ENCODE measurements around the gene CCDC127. TPM values are rescaled to one million over a fixed set of nuclear protein-coding genes. Genes with fewer than 3 reads are reported as not detected.

The CCDC127 gene
- total and polyA plus RNA-seq, 2 of the 13 experiments (the other 11 are each of a cell fraction or from before 2014, with no cell fraction given) = 2.9 to 4.3 TPM

DNA sequence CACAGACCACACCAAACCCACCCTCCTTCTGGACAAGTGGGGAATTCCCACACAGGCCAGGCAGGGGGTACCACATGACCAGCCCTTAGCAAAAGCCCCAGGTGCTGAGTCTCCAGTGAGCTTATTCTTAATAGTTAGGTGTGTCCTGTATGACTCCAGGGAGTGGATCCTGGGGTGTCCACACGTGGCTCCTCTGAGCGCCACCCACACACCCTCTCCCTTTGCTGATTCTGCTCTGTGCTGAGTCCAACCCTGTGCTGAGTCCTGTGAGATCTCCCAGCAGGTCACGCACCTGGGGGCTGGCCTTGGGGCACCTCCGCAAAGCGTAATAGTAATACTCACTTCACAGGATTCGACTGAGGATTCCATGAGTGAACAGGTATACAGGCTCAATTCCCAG, 14.0 kb downstream of the CCDC127 start (continued):
- TF ChIP-seq, protein P1, sequence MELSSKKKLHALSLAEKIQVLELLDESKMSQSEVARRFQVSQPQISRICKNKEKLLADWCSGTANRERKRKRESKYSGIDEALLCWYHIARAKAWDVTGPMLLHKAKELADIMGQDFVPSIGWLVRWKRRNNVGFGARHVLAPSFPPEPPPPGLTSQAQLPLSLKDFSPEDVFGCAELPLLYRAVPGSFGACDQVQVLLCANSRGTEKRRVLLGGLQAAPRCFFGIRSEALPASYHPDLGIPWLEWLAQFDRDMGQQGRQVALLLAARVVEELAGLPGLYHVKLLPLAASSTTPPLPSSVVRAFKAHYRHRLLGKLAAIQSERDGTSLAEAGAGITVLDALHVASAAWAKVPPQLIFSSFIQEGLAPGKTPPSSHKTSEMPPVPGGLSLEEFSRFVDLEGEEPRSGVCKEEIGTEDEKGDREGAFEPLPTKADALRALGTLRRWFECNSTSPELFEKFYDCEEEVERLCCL (CRISPR knock-in tag; IDR thresholded peaks at IDR 0.05; ENCODE audit: borderline replicate concordance) = no peak
- TF ChIP-seq SP5 (CRISPR knock-in tag; IDR thresholded peaks at IDR 0.05; ENCODE audit: borderline replicate concordance, low read depth) = no peak
- TF ChIP-seq HNRNPUL1 (IDR thresholded peaks at IDR 0.05; ENCODE audit: low read depth, low read length) = no peak

DNA sequence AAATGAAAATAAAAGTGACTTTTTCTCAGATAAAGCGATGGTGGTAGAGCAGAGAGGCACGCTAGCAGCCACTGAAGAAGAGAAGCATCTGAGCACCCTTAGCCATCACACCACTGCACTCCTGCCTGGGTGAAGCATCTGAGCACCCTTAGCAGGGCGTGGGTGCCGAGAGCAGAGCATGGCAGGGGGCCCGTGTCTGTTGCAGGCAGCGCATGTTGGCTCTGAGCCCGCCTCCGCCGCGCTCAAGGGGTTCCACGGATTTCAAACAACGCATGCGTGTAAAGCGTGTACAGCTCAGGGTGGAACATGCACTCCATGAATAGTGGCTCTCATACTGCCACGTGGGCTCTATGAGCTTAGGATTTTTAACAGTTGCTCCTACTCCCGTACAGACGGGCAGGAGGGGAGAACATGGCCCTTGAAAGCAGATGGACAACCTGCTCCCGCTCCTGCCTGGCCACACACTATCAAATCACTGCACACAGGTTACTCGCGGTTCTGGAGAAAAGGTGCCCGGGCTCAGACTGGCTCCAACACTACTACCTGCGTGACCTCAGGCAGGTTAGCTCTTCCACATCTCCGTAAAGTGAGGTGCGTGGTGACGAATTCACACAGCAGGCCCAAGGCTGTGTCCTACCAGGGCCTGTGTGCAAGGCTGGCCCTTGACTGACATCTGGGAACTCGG, 14.6 kb downstream of the CCDC127 start:
- in situ Hi-C loops (cut with HindIII; ENCODE audit: extremely low pct_ligation_motif_present, low pct_unique_long_range_greater_than_20kb) = no loop called here
- POLR2A ChIA-PET = interaction anchor here (1.9 kb wide), 1 partner anchor 14 kb away, joined by 4 read pairs; the partner anchor contains the start of genes CCDC127 and SDHA

DNA sequence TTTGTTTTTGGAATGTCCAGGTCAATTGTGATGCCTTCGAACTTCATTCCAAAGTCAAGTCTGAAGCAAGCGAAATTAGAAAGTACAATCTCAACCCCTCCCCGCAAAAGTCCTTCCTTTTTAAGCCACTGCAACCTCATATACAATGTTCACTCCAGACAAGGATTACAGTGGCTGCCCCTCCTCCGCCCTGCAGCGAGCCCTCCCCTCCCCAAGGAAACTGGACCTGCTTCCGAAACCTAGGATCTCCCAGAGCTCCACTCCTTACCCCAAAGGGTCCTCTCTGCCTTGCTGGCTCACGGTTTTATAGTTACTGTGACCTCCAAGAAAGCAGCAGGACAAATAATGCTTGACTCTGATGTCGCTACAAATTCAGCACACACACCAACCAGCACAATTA, 16.3 kb downstream of the CCDC127 start:
- in situ Hi-C loops (cut with HindIII; ENCODE audit: extremely low pct_ligation_motif_present, low pct_unique_long_range_greater_than_20kb) (no loop called here), intact Hi-C loops (cut with micrococcal nuclease; ENCODE audit: unreplicated experiment) (no loop called here)
- no peaks in the 10 kb centered on the region for H3K9me3 ChIP-seq (ENCODE audit: low read length)
- H3K79me2 ChIP-seq (ENCODE audit: insufficient read depth, low read length) = no peaks in the 10 kb centered on the region
- no peak for FAIRE-seq
- CTCF ChIA-PET (ENCODE audit: low intra/inter-chr PET ratio, low total read pairs) = no interaction called here
- TF ChIP-seq, protein P2, sequence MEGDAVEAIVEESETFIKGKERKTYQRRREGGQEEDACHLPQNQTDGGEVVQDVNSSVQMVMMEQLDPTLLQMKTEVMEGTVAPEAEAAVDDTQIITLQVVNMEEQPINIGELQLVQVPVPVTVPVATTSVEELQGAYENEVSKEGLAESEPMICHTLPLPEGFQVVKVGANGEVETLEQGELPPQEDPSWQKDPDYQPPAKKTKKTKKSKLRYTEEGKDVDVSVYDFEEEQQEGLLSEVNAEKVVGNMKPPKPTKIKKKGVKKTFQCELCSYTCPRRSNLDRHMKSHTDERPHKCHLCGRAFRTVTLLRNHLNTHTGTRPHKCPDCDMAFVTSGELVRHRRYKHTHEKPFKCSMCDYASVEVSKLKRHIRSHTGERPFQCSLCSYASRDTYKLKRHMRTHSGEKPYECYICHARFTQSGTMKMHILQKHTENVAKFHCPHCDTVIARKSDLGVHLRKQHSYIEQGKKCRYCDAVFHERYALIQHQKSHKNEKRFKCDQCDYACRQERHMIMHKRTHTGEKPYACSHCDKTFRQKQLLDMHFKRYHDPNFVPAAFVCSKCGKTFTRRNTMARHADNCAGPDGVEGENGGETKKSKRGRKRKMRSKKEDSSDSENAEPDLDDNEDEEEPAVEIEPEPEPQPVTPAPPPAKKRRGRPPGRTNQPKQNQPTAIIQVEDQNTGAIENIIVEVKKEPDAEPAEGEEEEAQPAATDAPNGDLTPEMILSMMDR (CRISPR knock-in tag; IDR thresholded peaks at IDR 0.05) = no peak
- TF ChIP-seq NFKB2 (CRISPR knock-in tag; IDR thresholded peaks at IDR 0.05; ENCODE audit: borderline replicate concordance) = no peak
- TF ChIP-seq ZNF12 (CRISPR knock-in tag; IDR thresholded peaks at IDR 0.05) = no peak
- DNase-seq (ENCODE audit: low spot score) = no peak
- WGBS (ENCODE audit: low lambda C conversion rate) = 90% methylated on average over 8 of the region's 8 CpGs
- no peak for ATAC-seq
- H3K9ac ChIP-seq (ENCODE audit: insufficient read depth, low read depth, low read length) = no peak overlapping the region
- no peak overlapping the region for H3K4me2 ChIP-seq (ENCODE audit: low read depth, low read length)
- no peaks in the 10 kb centered on the region for H3K27me3 ChIP-seq (ENCODE audit: control insufficient read depth in 1 of 2, insufficient read depth in 2 of 2, low read length in 2 of 2)
- H3K4me1 ChIP-seq (ENCODE audit: insufficient read depth, low read length) = no peaks in the 10 kb centered on the region
- no TSS peak for BruUV-seq (replicated peaks)
- no peak overlapping the region for H2AFZ ChIP-seq (ENCODE audit: low read length)
- H3K36me3 ChIP-seq (replicated peaks in 1 of 2; ENCODE audit: control insufficient read depth in 1 of 2, insufficient read depth in 2 of 2, low read length in 2 of 2) = peaks cover 17 to 29% of the 10 kb centered on the region in 2 experiments; a peak in 4 of 5 replicates
- H4K20me1 ChIP-seq (ENCODE audit: insufficient read depth, low read length) = peaks cover 3% of the 10 kb centered on the region; the same call in 1 of the 2 replicates
- no peak overlapping the region for H3K4me3 ChIP-seq (replicated peaks in 1 of 3; ENCODE audit: insufficient read depth in 1 of 3, low read depth in 2 of 3, low read length in 3 of 3)
- H3K27ac ChIP-seq (ENCODE audit: extremely low read length, insufficient read depth, low read length) = no peak overlapping the region
- POLR2A ChIA-PET = no interaction called here

More for the DNA sequence above, 14.6 kb downstream of the CCDC127 start:
- no peaks in the 10 kb centered on the region for H3K9me3 ChIP-seq (ENCODE audit: low read length)
- no peak for DNase-seq (ENCODE audit: low spot score)
- H2AFZ ChIP-seq (ENCODE audit: low read length) = no peak overlapping the region
- no TSS peak for BruUV-seq (replicated peaks)
- CTCF ChIA-PET (ENCODE audit: low intra/inter-chr PET ratio, low total read pairs) = no interaction called here
- no peaks in the 10 kb centered on the region for H3K27me3 ChIP-seq (ENCODE audit: control insufficient read depth in 1 of 2, insufficient read depth in 2 of 2, low read length in 2 of 2)
- no peak for ATAC-seq
- no peak overlapping the region for H3K9ac ChIP-seq (ENCODE audit: insufficient read depth, low read depth, low read length)
- FAIRE-seq = no peak
- WGBS (ENCODE audit: low lambda C conversion rate) = 94% methylated on average over 18 of the region's 26 CpGs
- H3K79me2 ChIP-seq (ENCODE audit: insufficient read depth, low read length) = peaks cover 12% of the 10 kb centered on the region
- H3K4me3 ChIP-seq (replicated peaks in 1 of 3; ENCODE audit: insufficient read depth in 1 of 3, low read depth in 2 of 3, low read length in 3 of 3) = no peak overlapping the region
- peaks cover 6% of the 10 kb centered on the region; the same call in 1 of the 2 replicates for H4K20me1 ChIP-seq (ENCODE audit: insufficient read depth, low read length)
- no peak overlapping the region for H3K4me2 ChIP-seq (ENCODE audit: low read depth, low read length)
- TF ChIP-seq ZNF558 (CRISPR knock-in tag; IDR thresholded peaks at IDR 0.05; ENCODE audit: borderline replicate concordance) = no peak
- H3K36me3 ChIP-seq (replicated peaks in 1 of 2; ENCODE audit: control insufficient read depth in 1 of 2, insufficient read depth in 2 of 2, low read length in 2 of 2) = peaks cover 16 to 40% of the 10 kb centered on the region in 2 experiments; a peak in 4 of 5 replicates
- no peaks in the 10 kb centered on the region for H3K4me1 ChIP-seq (ENCODE audit: insufficient read depth, low read length)
- H3K27ac ChIP-seq (ENCODE audit: extremely low read length, insufficient read depth, low read length) = no peak overlapping the region
- intact Hi-C loops (cut with micrococcal nuclease; ENCODE audit: unreplicated experiment) = no loop called here

Measured in HepG2 (cell line).